ENCODE measurements around the gene CRABP2.

- no peak for TF ChIP-seq CTCF (conservative IDR thresholded peaks at IDR 0.05; ENCODE audit: low read depth, low read length)
- TF ChIP-seq RCOR1 (IDR thresholded peaks at IDR 0.05; ENCODE audit: insufficient replicate concordance, low read length) = no peak
- no peak for TF ChIP-seq POLR2A (IDR thresholded peaks at IDR 0.05; ENCODE audit: low read depth, low read length)
- TF ChIP-seq MAFK (IDR thresholded peaks at IDR 0.05; ENCODE audit: low read depth, low read length) = no peak
- TF ChIP-seq ELK1 (IDR thresholded peaks at IDR 0.05; ENCODE audit: borderline replicate concordance, low read depth, low read length) = no peak
- TF ChIP-seq USF2 (IDR thresholded peaks at IDR 0.05; ENCODE audit: low read depth, low read length) = no peak
- TF ChIP-seq FOS (IDR thresholded peaks at IDR 0.05; ENCODE audit: low read depth, low read length) = no peak
- no peak for TF ChIP-seq BHLHE40 (IDR thresholded peaks at IDR 0.05; ENCODE audit: low read depth, low read length)
- no peak for TF ChIP-seq CHD1 (IDR thresholded peaks at IDR 0.05; ENCODE audit: low read depth, low read length)
- no peak for TF ChIP-seq SMC3 (IDR thresholded peaks at IDR 0.05; ENCODE audit: low read depth, low read length)
- no peak for TF ChIP-seq NFE2L2 (IDR thresholded peaks at IDR 0.05; ENCODE audit: low read depth, low read length)
- no peak for TF ChIP-seq CEBPB (IDR thresholded peaks at IDR 0.05; ENCODE audit: low read depth, low read length)
- no peak for TF ChIP-seq RFX5 (IDR thresholded peaks at IDR 0.05; ENCODE audit: low read depth, low read length)
- TF ChIP-seq RAD21 (IDR thresholded peaks at IDR 0.05; ENCODE audit: low read length) = no peak
These were observed 43.2 kb downstream of the CRABP2 start for GRCh38 chr1:156662005-156662799.
